ENCODE measurements around the gene MAST4. TPM values are rescaled to one million over a fixed set of nuclear protein-coding genes. Genes with fewer than 3 reads are reported as not detected.

The MAST4 gene
- total RNA-seq, 1 donor from 2014 or later, result 17.2 TPM

DNA sequence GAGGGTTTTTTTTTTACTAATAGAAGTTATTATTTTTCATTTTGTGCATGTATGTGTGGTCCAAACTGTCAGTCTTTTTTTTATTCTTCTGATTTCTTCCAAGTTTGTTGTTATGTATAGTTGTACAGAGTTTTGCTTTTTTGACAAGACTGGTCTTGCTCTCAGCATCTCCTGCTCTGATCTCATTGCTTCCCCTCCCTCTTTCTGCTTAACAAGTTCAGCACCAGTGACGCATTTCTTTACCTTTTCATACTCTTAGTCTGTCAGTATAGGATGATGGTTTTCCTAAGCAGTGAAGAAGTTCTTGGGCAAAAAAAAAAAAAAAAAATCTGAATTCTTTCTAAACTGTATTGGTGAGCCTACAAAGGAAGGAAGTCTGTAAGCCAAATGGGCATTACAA, 465.3 kb downstream of the MAST4 start:
- CTCF ChIA-PET, result no interaction called here
- Mint-ChIP-seq H3K36me3 (ENCODE audit: low read depth) (peaks cover 1% of the 10 kb centered on the region), H3K4me1 (no peaks in the 10 kb centered on the region), H3K27ac (no peak overlapping the region), H3K27me3 (no peaks in the 10 kb centered on the region), H3K9me3 (no peaks in the 10 kb centered on the region), H3K4me3 (no peak overlapping the region)
- POLR2A ChIA-PET, result no interaction called here
- TF ChIP-seq, protein P1, sequence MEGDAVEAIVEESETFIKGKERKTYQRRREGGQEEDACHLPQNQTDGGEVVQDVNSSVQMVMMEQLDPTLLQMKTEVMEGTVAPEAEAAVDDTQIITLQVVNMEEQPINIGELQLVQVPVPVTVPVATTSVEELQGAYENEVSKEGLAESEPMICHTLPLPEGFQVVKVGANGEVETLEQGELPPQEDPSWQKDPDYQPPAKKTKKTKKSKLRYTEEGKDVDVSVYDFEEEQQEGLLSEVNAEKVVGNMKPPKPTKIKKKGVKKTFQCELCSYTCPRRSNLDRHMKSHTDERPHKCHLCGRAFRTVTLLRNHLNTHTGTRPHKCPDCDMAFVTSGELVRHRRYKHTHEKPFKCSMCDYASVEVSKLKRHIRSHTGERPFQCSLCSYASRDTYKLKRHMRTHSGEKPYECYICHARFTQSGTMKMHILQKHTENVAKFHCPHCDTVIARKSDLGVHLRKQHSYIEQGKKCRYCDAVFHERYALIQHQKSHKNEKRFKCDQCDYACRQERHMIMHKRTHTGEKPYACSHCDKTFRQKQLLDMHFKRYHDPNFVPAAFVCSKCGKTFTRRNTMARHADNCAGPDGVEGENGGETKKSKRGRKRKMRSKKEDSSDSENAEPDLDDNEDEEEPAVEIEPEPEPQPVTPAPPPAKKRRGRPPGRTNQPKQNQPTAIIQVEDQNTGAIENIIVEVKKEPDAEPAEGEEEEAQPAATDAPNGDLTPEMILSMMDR (IDR thresholded peaks at IDR 0.05), result no peak
- DNase-seq (no peak), ATAC-seq (ENCODE audit: low read depth) (no peak)
- intact Hi-C loops (cut with micrococcal nuclease), result no loop called here

DNA sequence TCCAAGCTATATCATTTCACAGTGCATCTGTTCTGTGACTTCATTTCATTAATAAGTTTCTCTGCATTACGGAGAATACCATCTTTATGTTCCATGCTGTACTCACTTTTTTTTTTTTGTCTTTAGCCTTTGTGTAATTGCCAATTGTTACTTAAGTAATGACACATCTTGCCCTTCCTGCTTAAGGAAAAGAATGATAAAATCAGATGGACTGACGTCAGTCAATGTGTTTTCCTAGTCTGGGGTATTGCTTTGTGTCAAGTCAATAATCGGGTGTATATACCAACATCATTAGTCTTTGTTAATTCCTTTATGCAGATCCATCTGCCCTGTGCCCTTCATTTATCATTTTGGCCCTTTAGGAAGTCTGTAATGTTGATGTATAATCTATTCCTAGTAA, 466.9 kb downstream of the MAST4 start:
- Mint-ChIP-seq H3K27ac (no peak overlapping the region), H3K4me1 (no peaks in the 10 kb centered on the region), H3K36me3 (ENCODE audit: low read depth) (peaks cover 1% of the 10 kb centered on the region), H3K9me3 (no peaks in the 10 kb centered on the region), H3K27me3 (no peaks in the 10 kb centered on the region), H3K4me3 (no peak overlapping the region)
- TF ChIP-seq, protein P1 (IDR thresholded peaks at IDR 0.05), result no peak
- no peak for DNase-seq
- intact Hi-C loops (cut with micrococcal nuclease), result no loop called here
- ATAC-seq (ENCODE audit: low read depth), result no peak
- ChIA-PET POLR2A (no interaction called here), CTCF (no interaction called here)

DNA sequence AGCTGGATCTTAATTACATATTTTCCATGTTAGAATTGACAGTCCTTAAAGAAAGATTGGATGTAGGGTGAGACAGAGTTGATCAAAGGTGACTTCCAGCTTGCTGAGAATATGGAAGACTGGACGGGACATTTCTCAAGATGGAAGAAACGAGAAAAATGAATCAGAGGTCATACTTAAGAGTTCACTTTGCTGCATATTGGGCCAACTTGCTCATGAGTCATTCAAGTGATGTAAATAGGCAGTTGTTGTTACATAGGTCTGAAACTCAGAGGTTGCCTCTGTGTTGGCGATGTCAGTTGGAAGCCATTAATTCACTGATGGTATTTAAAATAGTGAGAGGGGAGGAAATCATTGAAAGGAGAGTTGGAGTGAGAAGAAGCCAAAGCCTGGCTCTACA, 467.6 kb downstream of the MAST4 start:
- Mint-ChIP-seq H3K27me3 (no peaks in the 10 kb centered on the region), H3K36me3 (ENCODE audit: low read depth) (peaks cover 1% of the 10 kb centered on the region), H3K4me1 (no peaks in the 10 kb centered on the region), H3K4me3 (no peak overlapping the region), H3K9me3 (no peaks in the 10 kb centered on the region), H3K27ac (no peak overlapping the region)
- ChIA-PET CTCF (no interaction called here), POLR2A (no interaction called here)
- intact Hi-C loops (cut with micrococcal nuclease), result no loop called here
- DNase-seq (no peak), ATAC-seq (ENCODE audit: low read depth) (no peak)
- TF ChIP-seq, protein P1 (IDR thresholded peaks at IDR 0.05), result no peak

DNA sequence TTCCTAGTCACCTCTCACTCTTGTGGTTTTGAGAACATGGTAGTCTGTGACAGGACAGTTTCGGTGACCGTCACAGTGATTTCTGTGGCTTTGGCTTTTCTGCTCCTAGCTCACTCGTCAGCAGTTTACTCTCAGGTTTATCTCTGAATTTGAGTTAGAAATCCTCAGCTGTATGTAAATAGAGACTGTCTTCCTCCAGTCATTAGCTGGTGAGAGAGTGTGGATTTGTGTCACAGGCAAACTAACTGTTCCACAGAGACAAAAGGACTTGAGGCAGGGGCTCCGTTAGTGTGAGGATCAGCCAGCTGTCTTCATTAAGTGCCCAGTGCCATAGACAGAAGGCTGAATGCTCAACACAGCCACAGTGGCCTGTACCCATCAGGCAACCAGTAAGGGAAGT, 469.0 kb downstream of the MAST4 start:
- TF ChIP-seq, protein P1 (IDR thresholded peaks at IDR 0.05), result no peak
- ATAC-seq (ENCODE audit: low read depth) (no peak), DNase-seq (no peak)
- H3K4me3 Mint-ChIP-seq, result no peak overlapping the region
- intact Hi-C loops (cut with micrococcal nuclease), result no loop called here
- no peak overlapping the region for H3K27ac Mint-ChIP-seq
- ChIA-PET CTCF (no interaction called here), POLR2A (no interaction called here)
- H3K4me1 Mint-ChIP-seq, result no peaks in the 10 kb centered on the region
- H3K36me3 Mint-ChIP-seq (ENCODE audit: low read depth), result no peaks in the 10 kb centered on the region
- no peaks in the 10 kb centered on the region for H3K9me3 Mint-ChIP-seq
- H3K27me3 Mint-ChIP-seq, result no peaks in the 10 kb centered on the region

DNA sequence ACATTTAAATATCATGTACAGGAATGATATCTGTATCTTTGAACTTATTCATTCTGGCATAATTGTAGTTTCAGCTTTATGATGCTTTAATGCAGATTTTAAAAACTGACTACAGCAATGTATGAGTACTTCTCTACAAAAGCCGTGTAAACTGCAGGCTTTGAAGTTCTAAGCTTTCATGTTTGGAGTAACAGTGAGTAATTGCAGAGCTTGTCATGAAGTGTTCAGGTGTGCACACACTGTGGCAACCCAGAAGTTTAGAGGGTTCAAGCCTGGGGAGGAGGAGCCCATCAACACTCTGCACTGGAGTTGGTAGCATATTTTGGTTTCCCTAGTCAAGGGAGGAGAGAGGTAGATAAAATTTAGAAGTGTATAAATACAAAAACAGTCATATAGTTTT, 469.5 kb downstream of the MAST4 start:
- Mint-ChIP-seq H3K27me3 (no peaks in the 10 kb centered on the region), H3K4me1 (no peaks in the 10 kb centered on the region), H3K4me3 (no peak overlapping the region), H3K27ac (no peak overlapping the region), H3K9me3 (no peaks in the 10 kb centered on the region), H3K36me3 (ENCODE audit: low read depth) (no peaks in the 10 kb centered on the region)
- ChIA-PET CTCF (no interaction called here), POLR2A (no interaction called here)
- no peak for ATAC-seq (ENCODE audit: low read depth)
- TF ChIP-seq, protein P1 (IDR thresholded peaks at IDR 0.05), result no peak
- DNase-seq, result no peak
- intact Hi-C loops (cut with micrococcal nuclease), result no loop called here

All from activated B cell treated with CpG ODN at 0.5 μM for 24 hours (primary cell).